ENCODE results near the gene SLC12A1.

Gene SLC12A1

DNA sequence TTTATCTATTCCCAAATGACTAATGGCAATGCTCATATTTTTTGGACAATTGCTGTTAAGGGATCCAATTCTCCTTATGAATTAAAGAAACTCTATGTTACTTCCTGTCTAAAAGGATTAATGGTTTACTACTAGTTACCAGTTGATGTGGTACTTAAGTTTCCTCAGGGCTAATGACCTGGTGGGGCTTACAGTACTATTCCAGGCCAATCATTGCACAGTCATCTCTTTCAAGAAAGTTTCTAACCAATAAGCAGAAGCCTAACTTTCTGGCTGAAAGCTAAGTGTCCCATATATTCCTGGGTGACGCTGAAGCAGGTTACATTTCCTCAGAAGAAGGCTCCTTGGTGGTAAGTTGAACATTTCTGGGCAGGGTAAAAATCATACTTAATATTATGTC lies at the start of gene SLC12A1:
SLC12A1 (plus strand) TSS at position 322 of the 400 bp plus-strand sequence. CDS start 1,418 bp downstream, outside the sequence.
- TF ChIP-seq, protein P1, sequence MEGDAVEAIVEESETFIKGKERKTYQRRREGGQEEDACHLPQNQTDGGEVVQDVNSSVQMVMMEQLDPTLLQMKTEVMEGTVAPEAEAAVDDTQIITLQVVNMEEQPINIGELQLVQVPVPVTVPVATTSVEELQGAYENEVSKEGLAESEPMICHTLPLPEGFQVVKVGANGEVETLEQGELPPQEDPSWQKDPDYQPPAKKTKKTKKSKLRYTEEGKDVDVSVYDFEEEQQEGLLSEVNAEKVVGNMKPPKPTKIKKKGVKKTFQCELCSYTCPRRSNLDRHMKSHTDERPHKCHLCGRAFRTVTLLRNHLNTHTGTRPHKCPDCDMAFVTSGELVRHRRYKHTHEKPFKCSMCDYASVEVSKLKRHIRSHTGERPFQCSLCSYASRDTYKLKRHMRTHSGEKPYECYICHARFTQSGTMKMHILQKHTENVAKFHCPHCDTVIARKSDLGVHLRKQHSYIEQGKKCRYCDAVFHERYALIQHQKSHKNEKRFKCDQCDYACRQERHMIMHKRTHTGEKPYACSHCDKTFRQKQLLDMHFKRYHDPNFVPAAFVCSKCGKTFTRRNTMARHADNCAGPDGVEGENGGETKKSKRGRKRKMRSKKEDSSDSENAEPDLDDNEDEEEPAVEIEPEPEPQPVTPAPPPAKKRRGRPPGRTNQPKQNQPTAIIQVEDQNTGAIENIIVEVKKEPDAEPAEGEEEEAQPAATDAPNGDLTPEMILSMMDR (IDR thresholded peaks at IDR 0.05; ENCODE audit: low read depth, low read length) = no peak
- DNase-seq (ENCODE audit: extremely low read depth, low read depth) = no peak

DNA sequence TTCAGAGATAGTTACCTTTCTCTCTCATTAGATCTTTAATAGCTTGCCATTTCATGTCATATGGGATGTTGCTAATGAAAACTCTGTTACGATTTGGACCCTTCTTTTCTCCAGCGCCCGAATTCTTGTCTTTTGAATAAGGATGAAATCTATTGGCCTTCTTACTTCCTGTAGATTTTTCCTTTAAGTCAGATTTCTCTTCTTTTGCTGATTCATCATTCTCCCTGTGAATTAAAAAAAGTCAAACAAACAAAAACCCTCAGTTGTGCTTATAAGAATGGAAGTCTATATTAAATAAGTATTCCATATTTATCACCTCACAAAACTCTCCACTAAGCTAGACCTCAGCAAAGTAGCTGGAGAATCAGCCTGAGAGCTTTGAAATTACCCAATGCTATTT lies 37.5 kb upstream of the SLC12A1 start:
- DNase-seq (ENCODE audit: extremely low read depth, low read depth) = no peak
- TF ChIP-seq, protein P1 (IDR thresholded peaks at IDR 0.05; ENCODE audit: low read depth, low read length) = no peak

DNA sequence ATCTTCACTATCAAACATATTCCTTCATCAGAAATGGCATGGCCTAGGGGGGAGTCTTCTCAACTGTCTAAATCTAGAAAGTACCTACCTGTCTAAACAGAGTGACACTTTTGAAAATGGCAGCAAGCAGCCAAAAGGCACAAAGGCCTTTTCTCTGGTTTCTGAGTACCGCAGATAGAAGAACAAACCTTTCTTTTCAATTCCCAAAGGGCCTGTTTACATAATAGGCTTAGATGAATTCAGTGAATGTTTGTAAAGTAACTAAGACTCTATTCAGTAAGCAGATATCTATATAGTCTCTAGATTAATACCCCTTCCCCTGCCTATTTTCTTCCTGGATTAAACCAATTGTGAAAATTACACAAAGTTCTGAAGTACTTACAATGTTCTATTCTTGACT lies 35.1 kb upstream of the SLC12A1 start:
- DNase-seq (ENCODE audit: extremely low read depth, low read depth) = no peak

DNA sequence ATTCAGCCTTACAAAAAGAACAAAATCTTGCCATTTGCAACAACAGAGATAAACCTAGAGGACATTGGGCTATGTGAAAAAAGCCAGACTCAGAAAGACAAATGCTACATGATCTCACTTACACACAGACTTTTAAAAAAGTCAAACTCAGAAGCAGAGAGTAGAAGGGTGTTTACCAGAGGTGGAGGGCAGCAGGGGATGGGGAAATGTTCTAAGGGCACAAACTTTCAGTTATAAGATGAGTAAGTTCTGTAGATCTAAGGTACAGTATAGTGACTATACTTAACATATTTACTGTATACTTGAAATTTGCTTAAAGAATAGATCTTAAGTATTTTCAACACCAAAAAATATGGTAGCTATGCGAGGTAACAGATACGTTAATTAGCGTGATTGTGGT lies 31.0 kb upstream of the SLC12A1 start:
- TF ChIP-seq, protein P1 (IDR thresholded peaks at IDR 0.05; ENCODE audit: low read depth, low read length) = no peak
- no peak for DNase-seq (ENCODE audit: extremely low read depth, low read depth)

More for the DNA sequence above, 35.1 kb upstream of the SLC12A1 start:
- TF ChIP-seq, protein P1 (IDR thresholded peaks at IDR 0.05; ENCODE audit: low read depth, low read length) = no peak

DNA sequence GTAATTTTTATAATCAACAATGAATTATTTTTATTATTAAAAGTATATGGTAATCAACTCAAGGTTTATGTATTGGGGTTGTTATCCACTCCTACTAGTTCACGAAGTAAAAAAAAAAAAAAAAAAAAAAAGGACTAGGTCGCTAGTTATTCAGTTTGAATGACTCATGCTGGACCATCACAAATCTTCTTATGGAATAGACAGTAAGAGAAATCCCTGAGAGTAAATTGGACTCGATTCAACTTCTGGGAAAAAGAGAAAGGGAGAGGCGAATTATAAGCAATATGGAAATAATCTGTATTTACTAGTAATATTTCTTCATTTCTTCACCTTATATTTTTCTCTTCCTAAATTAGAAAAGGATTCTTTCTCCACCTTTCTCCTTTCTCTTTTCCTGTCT lies 30.0 kb upstream of the SLC12A1 start:
- TF ChIP-seq, protein P1 (IDR thresholded peaks at IDR 0.05; ENCODE audit: low read depth, low read length) = no peak
- DNase-seq (ENCODE audit: extremely low read depth, low read depth) = no peak

DNA sequence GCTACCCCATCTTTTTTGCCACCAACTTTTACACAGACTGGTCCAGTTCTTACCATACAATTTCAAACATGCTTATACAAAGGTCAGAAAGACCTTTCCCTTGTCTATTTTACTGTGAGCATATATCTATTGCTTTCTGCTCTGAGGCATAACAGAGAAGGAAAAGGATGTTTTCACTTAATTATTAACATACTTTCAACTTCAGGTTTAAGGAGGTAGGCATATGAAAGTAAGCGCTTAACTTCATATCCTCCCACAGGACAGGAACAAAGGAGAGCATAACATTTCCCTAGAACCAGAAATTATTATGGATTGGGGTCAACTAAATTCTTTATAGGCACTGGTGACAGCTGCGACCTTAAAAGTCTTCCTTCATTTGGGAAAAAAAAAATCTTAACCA lies 29.1 kb upstream of the SLC12A1 start:
- no peak for DNase-seq (ENCODE audit: extremely low read depth, low read depth)
- TF ChIP-seq, protein P1 (IDR thresholded peaks at IDR 0.05; ENCODE audit: low read depth, low read length) = no peak

DNA sequence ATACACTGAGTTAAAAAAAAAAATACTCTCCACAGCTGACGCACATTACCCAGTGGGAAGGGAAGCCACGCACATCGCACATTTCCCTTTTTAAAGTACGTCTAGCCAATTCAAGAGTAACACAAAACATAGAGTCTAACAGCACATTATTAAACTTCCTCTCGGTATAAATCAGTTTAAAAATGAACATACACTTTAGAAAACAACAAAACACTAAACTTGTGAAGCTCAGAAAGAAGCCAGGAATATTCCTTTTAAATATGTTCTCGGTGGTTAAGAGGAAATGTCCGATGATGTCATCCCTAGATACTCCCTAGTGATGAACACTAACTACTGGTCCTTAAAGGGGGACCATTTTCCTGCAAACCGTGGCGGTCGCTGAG lies 28.7 kb upstream of the SLC12A1 start:
- TF ChIP-seq, protein P1 (IDR thresholded peaks at IDR 0.05; ENCODE audit: low read depth, low read length) = no peak
- DNase-seq (ENCODE audit: extremely low read depth, low read depth) = no peak
